Peyer's patch (tissue), 4 donors: Measurements from ENCODE around the gene AP1B1. TPM values are rescaled to one million over a fixed set of nuclear protein-coding genes. Genes with fewer than 3 reads are reported as not detected.

Source experiments
- DNase-seq, 3 donors: peaks; one replicate each; pipeline ENCODE4 v3.0.0-alpha.2; 2017 to 2019
- H3K27ac ChIP-seq, 4 donors: fragments of 200-600 bp; sonication (generic); one replicate each; pipeline ENCODE4 v1.5.1; 2016 to 2019
- H3K27me3 ChIP-seq, 2 donors: fragments of 200-600 bp; sonication (generic); one replicate each; pipeline ENCODE4 v1.5.1; 2019
- H3K36me3 ChIP-seq, 3 donors: fragments of 200-600 bp; sonication (generic); one replicate each; pipeline ENCODE4 v1.5.1; 2016 to 2019
- H3K4me1 ChIP-seq, 4 donors: fragments of 200-600 bp; sonication (generic); one replicate each; pipeline ENCODE4 v1.5.1; 2016 to 2019
- H3K4me3 ChIP-seq, 4 donors: fragments of 200-600 bp; sonication (generic); 1 replicate in 3 of 4; 2 replicates in 1 of 4; pipeline ENCODE4 v1.5.1; 2016 to 2019; ENCODE audit warnings: mild to moderate bottlenecking in 1 of 4
- H3K9me3 ChIP-seq, 4 donors: fragments of 200-600 bp; sonication (generic); one replicate each; pipeline ENCODE4 v1.5.1; 2016 to 2019; ENCODE audit warnings: mild to moderate bottlenecking in 1 of 4
- POLR2A ChIP-seq, 2 donors: fragments of 450-650 bp; IDR thresholded peaks; one replicate each; pipeline ENCODE4 v1.5.1; 2017; ENCODE audit warnings: antibody characterized with exemption in 2 of 2, mild to moderate bottlenecking in 2 of 2, moderate library complexity in 2 of 2
- total RNA-seq, 4 donors: library from RNA; depleted of rRNA; stranded (reverse); fragments of >200 nt; gene quantifications; one replicate each; pipeline ENCODE4 v1.1.0, GENCODE V29; 2016
- TF ChIP-seq, protein P1 (sequence below), 6 experiments: fragments of 450-650 bp in 4 of 6; fragments of 200-600 bp in 2 of 6; sonication (generic) in 1 of 6; IDR thresholded peaks; one replicate each; pipeline ENCODE4 v1.5.1; 2017 to 2019; ENCODE audit warnings: antibody characterized with exemption in 6 of 6, mild to moderate bottlenecking in 3 of 6, moderate library complexity in 1 of 6

Gene AP1B1
- total RNA-seq, 4 donors from 2014 or later, result 109 to 135 (median 124) TPM

GRCh38 chr22:29317827-29318454 lies 70.4 kb downstream of the AP1B1 start:
- H3K36me3 ChIP-seq, result no peaks in the 10 kb centered on the region
- H3K4me3 ChIP-seq, result no peak overlapping the region
- peaks cover 6 to 30% (median 14%) of the 10 kb centered on the region in 4 donors for H3K4me1 ChIP-seq
- H3K27ac ChIP-seq, result no peak overlapping the region
- DNase-seq, result no peak
- no peak for TF ChIP-seq POLR2A (IDR thresholded peaks at IDR 0.05)
- TF ChIP-seq, protein P1, sequence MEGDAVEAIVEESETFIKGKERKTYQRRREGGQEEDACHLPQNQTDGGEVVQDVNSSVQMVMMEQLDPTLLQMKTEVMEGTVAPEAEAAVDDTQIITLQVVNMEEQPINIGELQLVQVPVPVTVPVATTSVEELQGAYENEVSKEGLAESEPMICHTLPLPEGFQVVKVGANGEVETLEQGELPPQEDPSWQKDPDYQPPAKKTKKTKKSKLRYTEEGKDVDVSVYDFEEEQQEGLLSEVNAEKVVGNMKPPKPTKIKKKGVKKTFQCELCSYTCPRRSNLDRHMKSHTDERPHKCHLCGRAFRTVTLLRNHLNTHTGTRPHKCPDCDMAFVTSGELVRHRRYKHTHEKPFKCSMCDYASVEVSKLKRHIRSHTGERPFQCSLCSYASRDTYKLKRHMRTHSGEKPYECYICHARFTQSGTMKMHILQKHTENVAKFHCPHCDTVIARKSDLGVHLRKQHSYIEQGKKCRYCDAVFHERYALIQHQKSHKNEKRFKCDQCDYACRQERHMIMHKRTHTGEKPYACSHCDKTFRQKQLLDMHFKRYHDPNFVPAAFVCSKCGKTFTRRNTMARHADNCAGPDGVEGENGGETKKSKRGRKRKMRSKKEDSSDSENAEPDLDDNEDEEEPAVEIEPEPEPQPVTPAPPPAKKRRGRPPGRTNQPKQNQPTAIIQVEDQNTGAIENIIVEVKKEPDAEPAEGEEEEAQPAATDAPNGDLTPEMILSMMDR (IDR thresholded peaks at IDR 0.05), result no peak
- no peaks in the 10 kb centered on the region for H3K9me3 ChIP-seq
- peaks cover 0 to 19% of the 10 kb centered on the region in 2 donors for H3K27me3 ChIP-seq

DNA sequence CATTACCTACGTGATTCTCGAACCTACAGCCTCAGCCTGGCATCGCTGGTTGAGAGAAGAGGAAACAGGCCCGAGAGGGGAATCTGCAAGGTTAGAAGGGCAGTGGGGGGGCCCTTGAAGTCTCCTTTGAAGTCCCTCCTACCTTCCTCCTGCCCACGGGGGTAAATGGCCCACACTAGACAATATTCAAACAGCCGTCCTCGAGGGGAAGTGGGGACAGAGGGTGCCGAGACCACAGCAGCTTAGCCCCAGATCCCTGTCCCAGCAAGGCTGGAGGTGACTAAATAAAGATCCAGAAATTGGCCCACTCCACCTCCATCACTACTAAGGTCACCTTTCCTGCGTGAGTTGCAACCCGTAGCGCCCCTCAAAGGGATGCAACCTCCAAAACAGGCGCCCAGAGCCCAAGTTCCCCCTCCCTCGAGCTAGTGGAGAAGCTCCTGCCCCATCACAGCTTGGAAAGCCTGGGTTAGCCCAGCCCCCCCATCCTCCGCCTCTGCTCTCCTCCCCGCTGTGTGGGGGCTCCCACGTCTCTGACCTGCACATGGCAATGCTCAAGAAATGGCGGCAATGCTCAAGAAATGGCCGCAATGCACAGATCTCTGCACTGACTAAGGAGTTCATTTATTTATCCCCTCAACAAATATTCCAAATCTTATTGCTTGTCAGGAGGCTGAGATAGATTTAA lies 72.1 kb downstream of the AP1B1 start:
- TF ChIP-seq, protein P1 (IDR thresholded peaks at IDR 0.05), result no peak
- TF ChIP-seq POLR2A (IDR thresholded peaks at IDR 0.05), result no peak

GRCh38 chr22:29315286-29316140 lies 72.9 kb downstream of the AP1B1 start, which contains the start of gene RASL10A:
Gene RASL10A, minus strand, starts transcription at chr22:29315697. Its CDS starts 451 bp downstream, at chr22:29315246.
- H3K4me3 ChIP-seq, result peak within 1 kb of the TSS in 3 of 4 donors; percentile 30 to 52 (median 44)
- peaks cover 7 to 50% (median 21%) of the 10 kb centered on the region in 4 donors for H3K4me1 ChIP-seq
- DNase-seq, result no peak
- peaks cover 0 to 19% of the 10 kb centered on the region in 2 donors for H3K27me3 ChIP-seq
- H3K27ac ChIP-seq, result no peak within 1 kb of the TSS
- TF ChIP-seq, protein P1 (IDR thresholded peaks at IDR 0.05), result no peak
- TF ChIP-seq POLR2A (IDR thresholded peaks at IDR 0.05), result no peak
- H3K36me3 ChIP-seq, result no peaks in the 10 kb centered on the region
- no peaks in the 10 kb centered on the region for H3K9me3 ChIP-seq

More for the DNA sequence above, 72.1 kb downstream of the AP1B1 start:
- Histone ChIP-seq H3K27ac (no peak overlapping the region), H3K4me3 (no peak overlapping the region), H3K9me3 (no peaks in the 10 kb centered on the region), H3K36me3 (no peaks in the 10 kb centered on the region), H3K27me3 (peaks cover 0 to 19% of the 10 kb centered on the region in 2 donors), H3K4me1 (peaks cover 6 to 43% (median 15%) of the 10 kb centered on the region in 4 donors)
- DNase-seq, result no peak

GRCh38 chr22:29314537-29315285 lies 73.7 kb downstream of the AP1B1 start:
- H3K27ac ChIP-seq, result no peak overlapping the region
- no peaks in the 10 kb centered on the region for H3K9me3 ChIP-seq
- no peak for TF ChIP-seq POLR2A (IDR thresholded peaks at IDR 0.05)
- TF ChIP-seq, protein P1 (IDR thresholded peaks at IDR 0.05), result no peak
- peak overlapping the region in 3 of 4 donors; percentile 30 to 52 (median 44) for H3K4me3 ChIP-seq
- peak in 1 of 3 donors; percentile 60 for DNase-seq
- no peaks in the 10 kb centered on the region for H3K36me3 ChIP-seq
- peaks cover 0 to 19% of the 10 kb centered on the region in 2 donors for H3K27me3 ChIP-seq
- H3K4me1 ChIP-seq, result peaks cover 9 to 58% (median 25%) of the 10 kb centered on the region in 4 donors
